ENCODE measurements around the gene OR56B1.

Gene OR56B1

GRCh38 chr11:5749836-5750235 is 13.6 kb downstream of the OR56B1 start:
- Histone ChIP-seq H3K79me2 (ENCODE audit: insufficient read depth, low read depth) (no peaks in the 10 kb centered on the region), H3K4me1 (ENCODE audit: low read depth, poor library complexity, severe bottlenecking) (no peaks in the 10 kb centered on the region), H3K9ac (no peak overlapping the region), H3K27me3 (ENCODE audit: insufficient read depth, low read depth) (no peaks in the 10 kb centered on the region), H2AFZ (ENCODE audit: low read depth) (no peak overlapping the region), H3K36me3 (ENCODE audit: insufficient read depth) (no peaks in the 10 kb centered on the region), H3K4me2 (no peak overlapping the region), H4K20me1 (ENCODE audit: insufficient read depth) (no peaks in the 10 kb centered on the region), H3K27ac (no peak overlapping the region), H3K4me3 (IDR thresholded peaks at IDR 0.05; ENCODE audit: insufficient read depth, low read depth, low read length) (no peak overlapping the region)
- TF ChIP-seq, protein P1, sequence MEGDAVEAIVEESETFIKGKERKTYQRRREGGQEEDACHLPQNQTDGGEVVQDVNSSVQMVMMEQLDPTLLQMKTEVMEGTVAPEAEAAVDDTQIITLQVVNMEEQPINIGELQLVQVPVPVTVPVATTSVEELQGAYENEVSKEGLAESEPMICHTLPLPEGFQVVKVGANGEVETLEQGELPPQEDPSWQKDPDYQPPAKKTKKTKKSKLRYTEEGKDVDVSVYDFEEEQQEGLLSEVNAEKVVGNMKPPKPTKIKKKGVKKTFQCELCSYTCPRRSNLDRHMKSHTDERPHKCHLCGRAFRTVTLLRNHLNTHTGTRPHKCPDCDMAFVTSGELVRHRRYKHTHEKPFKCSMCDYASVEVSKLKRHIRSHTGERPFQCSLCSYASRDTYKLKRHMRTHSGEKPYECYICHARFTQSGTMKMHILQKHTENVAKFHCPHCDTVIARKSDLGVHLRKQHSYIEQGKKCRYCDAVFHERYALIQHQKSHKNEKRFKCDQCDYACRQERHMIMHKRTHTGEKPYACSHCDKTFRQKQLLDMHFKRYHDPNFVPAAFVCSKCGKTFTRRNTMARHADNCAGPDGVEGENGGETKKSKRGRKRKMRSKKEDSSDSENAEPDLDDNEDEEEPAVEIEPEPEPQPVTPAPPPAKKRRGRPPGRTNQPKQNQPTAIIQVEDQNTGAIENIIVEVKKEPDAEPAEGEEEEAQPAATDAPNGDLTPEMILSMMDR (conservative IDR thresholded peaks at IDR 0.05; ENCODE audit: low read depth, low read length) = no peak

DNA sequence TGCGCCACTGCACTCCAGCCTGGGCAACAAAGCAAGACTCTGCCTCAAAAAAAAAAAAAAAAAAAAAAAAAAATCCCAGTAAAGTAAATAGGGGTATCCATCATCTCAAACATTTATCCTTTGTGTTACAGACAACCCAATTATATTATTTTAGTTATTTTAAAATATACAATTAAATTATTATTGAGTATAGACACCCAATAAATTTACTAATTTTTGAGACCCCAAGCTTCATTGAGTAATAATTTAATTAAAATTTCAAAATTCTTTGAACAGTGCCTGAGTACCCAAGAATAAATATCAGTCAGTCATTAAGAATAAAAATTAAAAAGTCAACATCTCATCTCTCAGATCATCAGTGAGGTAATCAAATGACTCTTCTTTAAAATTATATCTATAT is 17.7 kb downstream of the OR56B1 start, which contains the start of gene OR52N4:
TSS of gene OR52N4 (plus strand) at position 301 of the 400 bp plus-strand sequence. CDS start 498 bp downstream, outside the sequence.
- no peak within 1 kb of the TSS for H3K9ac ChIP-seq
- no peaks in the 10 kb centered on the region for H3K4me1 ChIP-seq (ENCODE audit: low read depth, poor library complexity, severe bottlenecking)
- H4K20me1 ChIP-seq (ENCODE audit: insufficient read depth) = no peaks in the 10 kb centered on the region
- no peaks in the 10 kb centered on the region for H3K27me3 ChIP-seq (ENCODE audit: insufficient read depth, low read depth)
- H3K27ac ChIP-seq = no peak within 1 kb of the TSS
- H2AFZ ChIP-seq (ENCODE audit: low read depth) = no peak within 1 kb of the TSS
- H3K4me2 ChIP-seq = no peak within 1 kb of the TSS
- TF ChIP-seq, protein P1 (conservative IDR thresholded peaks at IDR 0.05; ENCODE audit: low read depth, low read length) = no peak
- no peaks in the 10 kb centered on the region for H3K36me3 ChIP-seq (ENCODE audit: insufficient read depth)
- H3K4me3 ChIP-seq (IDR thresholded peaks at IDR 0.05; ENCODE audit: insufficient read depth, low read depth, low read length) = no peak within 1 kb of the TSS
- H3K79me2 ChIP-seq (ENCODE audit: insufficient read depth, low read depth) = no peaks in the 10 kb centered on the region

GRCh38 chr11:5767056-5767455 is 30.8 kb downstream of the OR56B1 start:
- H3K27ac ChIP-seq = no peak overlapping the region
- H3K36me3 ChIP-seq (ENCODE audit: insufficient read depth) = no peaks in the 10 kb centered on the region
- H3K4me2 ChIP-seq = no peak overlapping the region
- H3K4me3 ChIP-seq (IDR thresholded peaks at IDR 0.05; ENCODE audit: insufficient read depth, low read depth, low read length) = no peak overlapping the region
- H3K27me3 ChIP-seq (ENCODE audit: insufficient read depth, low read depth) = no peaks in the 10 kb centered on the region
- H3K79me2 ChIP-seq (ENCODE audit: insufficient read depth, low read depth) = no peaks in the 10 kb centered on the region
- H4K20me1 ChIP-seq (ENCODE audit: insufficient read depth) = no peaks in the 10 kb centered on the region
- no peak overlapping the region for H2AFZ ChIP-seq (ENCODE audit: low read depth)
- H3K9ac ChIP-seq = no peak overlapping the region
- TF ChIP-seq, protein P1 (conservative IDR thresholded peaks at IDR 0.05; ENCODE audit: low read depth, low read length) = no peak
- no peaks in the 10 kb centered on the region for H3K4me1 ChIP-seq (ENCODE audit: low read depth, poor library complexity, severe bottlenecking)

- Histone ChIP-seq H3K4me2 (no peak within 1 kb of the TSS), H3K4me3 (IDR thresholded peaks at IDR 0.05; ENCODE audit: insufficient read depth, low read depth, low read length) (no peak within 1 kb of the TSS), H2AFZ (ENCODE audit: low read depth) (no peak within 1 kb of the TSS), H3K27me3 (ENCODE audit: insufficient read depth, low read depth) (no peaks in the 10 kb centered on the region), H4K20me1 (ENCODE audit: insufficient read depth) (no peaks in the 10 kb centered on the region), H3K27ac (no peak within 1 kb of the TSS), H3K79me2 (ENCODE audit: insufficient read depth, low read depth) (no peaks in the 10 kb centered on the region), H3K36me3 (ENCODE audit: insufficient read depth) (no peaks in the 10 kb centered on the region), H3K4me1 (ENCODE audit: low read depth, poor library complexity, severe bottlenecking) (no peaks in the 10 kb centered on the region), H3K9ac (no peak within 1 kb of the TSS)
- TF ChIP-seq, protein P1 (conservative IDR thresholded peaks at IDR 0.05; ENCODE audit: low read depth, low read length) = no peak
These were observed 47.0 kb downstream of the OR56B1 start, which contains the start of gene OR52N5 for GRCh38 chr11:5783255-5783654. TSS of gene OR52N5 (minus strand) at chr11:5783355. CDS start at chr11:5778634, 4,721 bp downstream.
